Parietal lobe (tissue), 1 donor: ENCODE results near the gene C3orf80. TPM values are rescaled to one million over a fixed set of nuclear protein-coding genes. Genes with fewer than 3 reads are reported as not detected.

Source experiments
- total RNA-seq: library from RNA; depleted of rRNA; stranded (reverse); fragments of >200 nt; gene quantifications from one replicate; pipeline ENCODE4 v1.2.3, GENCODE V29; 2014

Gene C3orf80
- 5.6 TPM for total RNA-seq

DNA sequence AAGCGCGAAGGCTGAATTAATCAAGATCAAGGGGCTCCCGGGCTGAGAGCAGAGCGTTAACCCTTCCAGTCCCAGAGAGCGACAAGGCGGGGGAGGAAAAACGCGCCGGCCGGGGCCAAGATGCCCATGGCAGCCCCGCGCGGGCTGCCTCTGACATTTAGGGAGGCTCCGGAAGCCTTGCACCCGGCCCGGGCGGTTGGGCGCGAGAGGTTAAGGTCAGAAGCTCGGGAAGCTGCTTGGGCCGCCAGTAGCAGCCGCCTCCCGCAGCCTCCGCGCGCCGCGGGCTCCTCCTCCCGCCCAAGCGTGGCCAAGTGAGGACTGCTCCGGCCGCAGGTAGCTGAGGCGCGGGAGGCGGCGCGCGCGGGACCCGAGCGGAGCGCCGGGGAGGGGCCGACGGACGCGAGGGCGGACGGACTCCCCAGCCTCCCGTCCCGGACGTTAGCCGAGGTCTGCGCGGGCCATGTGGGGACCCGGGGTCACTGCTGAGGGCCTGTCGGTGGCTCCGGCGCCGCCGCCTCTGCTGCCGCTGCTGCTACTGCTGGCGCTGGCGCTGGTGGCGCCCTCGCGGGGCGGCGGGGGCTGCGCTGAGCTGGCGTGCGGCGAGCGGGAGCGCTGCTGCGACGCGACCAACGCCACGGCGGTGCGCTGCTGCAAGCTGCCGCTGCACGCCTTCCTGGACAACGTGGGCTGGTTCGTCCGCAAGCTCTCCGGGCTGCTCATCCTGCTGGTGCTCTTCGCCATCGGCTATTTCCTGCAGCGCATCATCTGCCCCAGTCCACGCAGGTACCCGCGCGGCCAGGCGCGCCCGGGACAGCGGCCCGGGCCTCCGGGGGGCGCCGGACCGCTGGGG lies at the start of gene C3orf80:
TSS of gene C3orf80 (plus strand) at position 247 of the 850 bp plus-strand sequence. CDS start at position 461, 214 bp downstream.

Other genes starting within 250 kb of the C3orf80 start
- 1.6 TPM for gene IL12A, start 236.6 kb upstream of the C3orf80 start, total RNA-seq
- 103 TPM for gene IFT80, start 173.8 kb downstream of the C3orf80 start, total RNA-seq
- gene SMC4, start 174.2 kb downstream of the C3orf80 start, total RNA-seq: 78.6 TPM
- gene TRIM59, start 224.4 kb downstream of the C3orf80 start, total RNA-seq: 14.1 TPM